GM23338 (cell line): ENCODE data around the gene ADD1. TPM values are rescaled to one million over a fixed set of nuclear protein-coding genes. Genes with fewer than 3 reads are reported as not detected.

Experiments
- ATAC-seq: fragments of 200-7000 bp; cut with Tn5 transposase; 3 replicates; pipeline ENCODE4 v1.9.1; 2020
- DNase-seq: peaks from one replicate; pipeline ENCODE4 v3.0.0-alpha.2; 2015; ENCODE audit warnings: low spot score
- H2AFZ ChIP-seq: fragments of 200-600 bp; sonication (generic); 2 replicates; pipeline ENCODE4 v1.8.0; 2016; ENCODE audit warnings: antibody characterized with exemption, mild to moderate bottlenecking, moderate library complexity
- H3F3A ChIP-seq: fragments of 200-600 bp; sonication (generic); replicated peaks from 2 replicates; pipeline ENCODE4 v1.8.0; 2017; ENCODE audit warnings: antibody characterized with exemption, mixed run types, low read depth
- H3K27ac ChIP-seq: fragments of 200-600 bp; sonication (generic); 2 replicates; pipeline ENCODE4 v1.6.1; 2016; ENCODE audit warnings: low read depth
- H3K27me3 ChIP-seq: fragments of 200-600 bp; sonication (generic); 2 replicates; pipeline ENCODE4 v1.8.0; 2016; ENCODE audit warnings: mild to moderate bottlenecking, mixed run types, moderate library complexity; ENCODE audit not compliant: insufficient read depth
- H3K36me3 ChIP-seq: fragments of 200-600 bp; sonication (generic); 2 replicates; pipeline ENCODE4 v1.8.0; 2016; ENCODE audit warnings: mild to moderate bottlenecking; ENCODE audit not compliant: insufficient read depth
- H3K4me1 ChIP-seq: fragments of 200-600 bp; sonication (generic); 2 replicates; pipeline ENCODE4 v1.8.0; 2016; ENCODE audit warnings: mild to moderate bottlenecking, moderate library complexity; ENCODE audit not compliant: insufficient read depth
- H3K4me2 ChIP-seq: fragments of 200-600 bp; sonication (generic); 2 replicates; pipeline ENCODE4 v1.7.1; 2017; ENCODE audit warnings: mixed run types
- H3K4me3 ChIP-seq: fragments of 200-600 bp; sonication (generic); 2 replicates; pipeline ENCODE4 v1.6.1; 2016; ENCODE audit warnings: mixed run types
- H3K79me2 ChIP-seq: fragments of 200-600 bp; sonication (generic); replicated peaks from 2 replicates; pipeline ENCODE4 v1.8.0; 2017; ENCODE audit warnings: mild to moderate bottlenecking; ENCODE audit not compliant: insufficient read depth
- H3K9me2 ChIP-seq: fragments of 200-600 bp; sonication (generic); 2 replicates; pipeline ENCODE4 v1.8.0; 2017; ENCODE audit not compliant: insufficient read depth
- H4K20me1 ChIP-seq: fragments of 200-600 bp; sonication (generic); replicated peaks from 2 replicates; pipeline ENCODE4 v1.8.0; 2017; ENCODE audit warnings: mild to moderate bottlenecking; ENCODE audit not compliant: insufficient read depth
- H3K27ac Mint-ChIP-seq: 2 replicates; pipeline ENCODE4 v1.8.0; 2020; ENCODE audit warnings: inconsistent platforms, mild to moderate bottlenecking, moderate library complexity, mixed read lengths
- H3K27me3 Mint-ChIP-seq: 3 replicates; pipeline ENCODE4 v1.8.0; 2022; ENCODE audit warnings: low read depth, mild to moderate bottlenecking, moderate library complexity, mixed read lengths, inconsistent platforms; ENCODE audit not compliant: insufficient read depth, poor library complexity
- H3K36me3 Mint-ChIP-seq: 3 replicates; pipeline ENCODE4 v1.8.0; 2021; ENCODE audit warnings: low read depth, mild to moderate bottlenecking, inconsistent platforms, moderate library complexity, mixed read lengths
- H3K4me1 Mint-ChIP-seq: 3 replicates; pipeline ENCODE4 v1.8.0; 2020; ENCODE audit warnings: mild to moderate bottlenecking, inconsistent platforms, mixed read lengths
- H3K4me3 Mint-ChIP-seq: 3 replicates; pipeline ENCODE4 v1.8.0; 2021; ENCODE audit warnings: moderate library complexity, mild to moderate bottlenecking, inconsistent platforms, mixed read lengths
- H3K9me3 Mint-ChIP-seq: 3 replicates; pipeline ENCODE4 v1.8.0; 2020; ENCODE audit warnings: moderate library complexity, mild to moderate bottlenecking, inconsistent platforms, mixed read lengths
- CTCF ChIP-seq, 2 experiments: fragments of 200-600 bp in 1 of 2; sonication (generic) in 1 of 2; conservative IDR thresholded peaks; 2 replicates each; pipeline versions ENCODE4 v1.5.1 to v1.6.1; 2016 to 2017; ENCODE audit warnings: antibody characterized with exemption in 2 of 2, low read depth in 2 of 2, mild to moderate bottlenecking in 2 of 2, moderate library complexity in 1 of 2
- polyA plus RNA-seq: library from polyadenylated mRNA; unstranded; fragments of >200 nt; fragmentation: Nextera tagmentation; extraction: Ambion mirVana; gene quantifications from 2 replicates; pipeline ENCODE4 v1.2.1, GENCODE V29; 2016
- total RNA-seq: library from RNA; depleted of rRNA; stranded (reverse); fragments of >200 nt; shearing (Covaris generic); gene quantifications from 2 replicates; pipeline ENCODE4 v1.2.3, GENCODE V29; 2014
- TF ChIP-seq, protein P1 (sequence below): fragments of 250-450 bp; sonication (Bioruptor Pico); IDR thresholded peaks from 2 replicates; pipeline ENCODE4 v1.5.0; 2020; ENCODE audit warnings: mild to moderate bottlenecking, moderate library complexity

The ADD1 gene
- total and polyA plus RNA-seq, 2 experiments from 2014 or later: 126 to 144 TPM

DNA sequence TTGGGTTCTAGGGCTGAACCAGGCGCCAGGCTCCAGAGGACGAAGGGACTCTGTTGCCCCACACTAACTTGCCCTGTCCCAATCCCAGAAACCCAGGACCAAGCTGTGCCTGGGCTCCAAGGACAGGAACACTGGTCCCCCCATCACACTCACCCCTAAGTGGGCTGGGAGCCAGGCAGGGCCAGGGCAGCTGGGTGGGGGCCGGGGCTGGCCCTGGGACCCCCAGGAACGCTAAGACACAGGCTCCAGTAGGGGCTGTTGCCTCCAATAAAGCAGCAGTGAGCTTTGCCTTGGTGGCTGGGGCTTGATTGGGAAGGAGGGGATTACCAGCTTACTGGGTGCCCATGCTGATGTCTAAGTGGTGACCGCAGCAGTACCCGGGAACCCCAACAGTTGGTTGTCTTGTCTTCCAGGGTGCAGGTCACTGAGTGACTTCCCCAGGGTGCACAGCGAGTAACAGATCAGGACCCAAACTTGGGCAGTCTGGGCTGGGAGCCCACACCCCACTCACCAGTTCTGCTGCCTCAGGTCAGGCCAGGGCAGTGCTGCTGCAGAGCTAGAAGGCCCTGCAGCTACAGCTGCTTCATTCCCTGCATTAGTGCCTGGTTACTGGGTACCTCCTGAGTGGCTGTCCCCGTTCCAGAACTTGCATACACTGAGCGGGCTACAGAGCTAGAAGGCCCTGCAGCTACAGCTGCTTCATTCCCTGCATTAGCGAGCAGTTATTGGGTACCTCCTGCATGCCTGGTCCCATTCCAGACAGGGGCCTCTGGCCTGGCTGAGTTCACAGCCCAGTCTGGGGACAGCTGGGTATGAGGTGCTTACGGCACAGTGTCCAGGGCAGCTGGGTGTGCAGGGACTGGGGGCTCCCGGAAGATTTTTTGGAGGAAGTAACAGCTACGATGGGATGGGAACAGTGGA, 9.4 kb upstream of the ADD1 start (continued):
- TF ChIP-seq, protein P1, sequence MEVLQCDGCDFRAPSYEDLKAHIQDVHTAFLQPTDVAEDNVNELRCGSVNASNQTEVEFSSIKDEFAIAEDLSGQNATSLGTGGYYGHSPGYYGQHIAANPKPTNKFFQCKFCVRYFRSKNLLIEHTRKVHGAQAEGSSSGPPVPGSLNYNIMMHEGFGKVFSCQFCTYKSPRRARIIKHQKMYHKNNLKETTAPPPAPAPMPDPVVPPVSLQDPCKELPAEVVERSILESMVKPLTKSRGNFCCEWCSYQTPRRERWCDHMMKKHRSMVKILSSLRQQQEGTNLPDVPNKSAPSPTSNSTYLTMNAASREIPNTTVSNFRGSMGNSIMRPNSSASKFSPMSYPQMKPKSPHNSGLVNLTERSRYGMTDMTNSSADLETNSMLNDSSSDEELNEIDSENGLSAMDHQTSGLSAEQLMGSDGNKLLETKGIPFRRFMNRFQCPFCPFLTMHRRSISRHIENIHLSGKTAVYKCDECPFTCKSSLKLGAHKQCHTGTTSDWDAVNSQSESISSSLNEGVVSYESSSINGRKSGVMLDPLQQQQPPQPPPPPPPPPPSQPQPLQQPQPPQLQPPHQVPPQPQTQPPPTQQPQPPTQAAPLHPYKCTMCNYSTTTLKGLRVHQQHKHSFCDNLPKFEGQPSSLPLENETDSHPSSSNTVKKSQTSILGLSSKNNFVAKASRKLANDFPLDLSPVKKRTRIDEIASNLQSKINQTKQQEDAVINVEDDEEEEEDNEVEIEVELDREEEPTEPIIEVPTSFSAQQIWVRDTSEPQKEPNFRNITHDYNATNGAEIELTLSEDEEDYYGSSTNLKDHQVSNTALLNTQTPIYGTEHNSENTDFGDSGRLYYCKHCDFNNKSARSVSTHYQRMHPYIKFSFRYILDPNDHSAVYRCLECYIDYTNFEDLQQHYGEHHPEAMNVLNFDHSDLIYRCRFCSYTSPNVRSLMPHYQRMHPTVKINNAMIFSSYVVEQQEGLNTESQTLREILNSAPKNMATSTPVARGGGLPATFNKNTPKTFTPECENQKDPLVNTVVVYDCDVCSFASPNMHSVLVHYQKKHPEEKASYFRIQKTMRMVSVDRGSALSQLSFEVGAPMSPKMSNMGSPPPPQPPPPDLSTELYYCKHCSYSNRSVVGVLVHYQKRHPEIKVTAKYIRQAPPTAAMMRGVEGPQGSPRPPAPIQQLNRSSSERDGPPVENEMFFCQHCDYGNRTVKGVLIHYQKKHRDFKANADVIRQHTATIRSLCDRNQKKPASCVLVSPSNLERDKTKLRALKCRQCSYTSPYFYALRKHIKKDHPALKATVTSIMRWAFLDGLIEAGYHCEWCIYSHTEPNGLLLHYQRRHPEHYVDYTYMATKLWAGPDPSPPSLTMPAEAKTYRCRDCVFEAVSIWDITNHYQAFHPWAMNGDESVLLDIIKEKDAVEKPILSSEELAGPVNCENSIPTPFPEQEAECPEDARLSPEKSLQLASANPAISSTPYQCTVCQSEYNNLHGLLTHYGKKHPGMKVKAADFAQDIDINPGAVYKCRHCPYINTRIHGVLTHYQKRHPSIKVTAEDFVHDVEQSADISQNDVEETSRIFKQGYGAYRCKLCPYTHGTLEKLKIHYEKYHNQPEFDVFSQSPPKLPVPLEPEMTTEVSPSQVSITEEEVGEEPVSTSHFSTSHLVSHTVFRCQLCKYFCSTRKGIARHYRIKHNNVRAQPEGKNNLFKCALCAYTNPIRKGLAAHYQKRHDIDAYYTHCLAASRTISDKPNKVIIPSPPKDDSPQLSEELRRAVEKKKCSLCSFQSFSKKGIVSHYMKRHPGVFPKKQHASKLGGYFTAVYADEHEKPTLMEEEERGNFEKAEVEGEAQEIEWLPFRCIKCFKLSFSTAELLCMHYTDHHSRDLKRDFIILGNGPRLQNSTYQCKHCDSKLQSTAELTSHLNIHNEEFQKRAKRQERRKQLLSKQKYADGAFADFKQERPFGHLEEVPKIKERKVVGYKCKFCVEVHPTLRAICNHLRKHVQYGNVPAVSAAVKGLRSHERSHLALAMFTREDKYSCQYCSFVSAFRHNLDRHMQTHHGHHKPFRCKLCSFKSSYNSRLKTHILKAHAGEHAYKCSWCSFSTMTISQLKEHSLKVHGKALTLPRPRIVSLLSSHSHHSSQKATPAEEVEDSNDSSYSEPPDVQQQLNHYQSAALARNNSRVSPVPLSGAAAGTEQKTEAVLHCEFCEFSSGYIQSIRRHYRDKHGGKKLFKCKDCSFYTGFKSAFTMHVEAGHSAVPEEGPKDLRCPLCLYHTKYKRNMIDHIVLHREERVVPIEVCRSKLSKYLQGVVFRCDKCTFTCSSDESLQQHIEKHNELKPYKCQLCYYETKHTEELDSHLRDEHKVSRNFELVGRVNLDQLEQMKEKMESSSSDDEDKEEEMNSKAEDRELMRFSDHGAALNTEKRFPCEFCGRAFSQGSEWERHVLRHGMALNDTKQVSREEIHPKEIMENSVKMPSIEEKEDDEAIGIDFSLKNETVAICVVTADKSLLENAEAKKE (CRISPR knock-in tag): no peak

DNA sequence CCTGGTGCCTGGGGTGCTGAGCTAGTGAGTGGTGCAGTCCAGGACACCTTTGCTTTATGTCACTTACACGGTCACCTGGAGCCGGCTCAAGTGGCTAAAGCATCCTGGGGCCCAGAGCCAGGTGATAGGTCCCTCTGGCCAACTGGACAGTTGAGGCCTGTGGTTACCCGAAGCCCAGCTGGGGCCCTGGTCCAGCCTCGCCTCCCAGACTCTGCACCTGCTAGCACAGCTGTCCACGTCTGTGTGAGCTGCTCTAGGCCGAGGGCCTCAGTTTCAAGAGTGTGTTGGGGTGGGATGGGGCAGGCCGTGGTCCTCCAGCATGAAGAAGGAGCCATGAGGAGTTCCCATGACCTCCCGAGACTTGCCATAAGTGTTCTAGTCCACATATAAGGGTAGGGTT, 7.7 kb upstream of the ADD1 start:
- Histone ChIP-seq H3K4me3 (no peak overlapping the region), H3K9me2 (no peaks in the 10 kb centered on the region), H3K27ac (no peak overlapping the region), H3K4me1 (peaks cover 20% of the 10 kb centered on the region), H3K79me2 (no peaks in the 10 kb centered on the region), H3K36me3 (no peaks in the 10 kb centered on the region), H3K27me3 (no peaks in the 10 kb centered on the region), H3K4me2 (no peak overlapping the region), H3F3A (0 out of 2 replicates have a peak, but pooled peaks cover 10% of the 10 kb centered on the region), H4K20me1 (no peaks in the 10 kb centered on the region), H2AFZ (no peak overlapping the region)
- peaks cover 4% of the 10 kb centered on the region; the same call in 1 of the 3 replicates for H3K9me3 Mint-ChIP-seq
- H3K27ac Mint-ChIP-seq: no peak overlapping the region
- peaks cover 26% of the 10 kb centered on the region; the same call in 2 of the 3 replicates for H3K36me3 Mint-ChIP-seq
- peaks cover 15% of the 10 kb centered on the region for H3K4me1 Mint-ChIP-seq
- ATAC-seq (no peak), DNase-seq (no peak)
- no peak overlapping the region for H3K4me3 Mint-ChIP-seq
- no peak for TF ChIP-seq CTCF (conservative IDR thresholded peaks at IDR 0.05; ENCODE audit: low read depth in 2 of 2)
- peaks cover 4% of the 10 kb centered on the region for H3K27me3 Mint-ChIP-seq
